ENCODE measurements around the gene S100B.

DNA sequence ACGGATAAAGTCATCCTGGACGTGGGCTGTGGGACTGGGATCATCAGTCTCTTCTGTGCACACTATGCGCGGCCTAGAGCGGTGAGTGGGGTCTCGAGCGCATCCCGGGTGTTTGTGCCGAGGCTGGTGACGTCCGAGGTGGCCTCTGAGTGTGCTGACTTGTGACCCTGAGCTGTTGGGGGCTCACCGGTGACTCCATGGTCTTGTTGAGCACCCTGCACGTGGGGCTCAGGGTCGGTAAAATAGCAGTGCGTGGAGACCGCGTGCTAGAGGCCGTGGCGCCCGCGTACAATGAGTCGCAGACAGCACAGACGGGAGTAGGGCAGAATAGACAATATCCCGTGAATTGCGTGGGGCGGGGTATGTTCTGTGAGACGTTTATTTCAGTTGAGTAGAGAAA, 43.7 kb upstream of the S100B start:
- TF ChIP-seq EZH2 (IDR thresholded peaks at IDR 0.05; ENCODE audit: borderline replicate concordance, insufficient read depth, low read depth, low read length, poor library complexity, severe bottlenecking): no peak
- TF ChIP-seq, protein P1, sequence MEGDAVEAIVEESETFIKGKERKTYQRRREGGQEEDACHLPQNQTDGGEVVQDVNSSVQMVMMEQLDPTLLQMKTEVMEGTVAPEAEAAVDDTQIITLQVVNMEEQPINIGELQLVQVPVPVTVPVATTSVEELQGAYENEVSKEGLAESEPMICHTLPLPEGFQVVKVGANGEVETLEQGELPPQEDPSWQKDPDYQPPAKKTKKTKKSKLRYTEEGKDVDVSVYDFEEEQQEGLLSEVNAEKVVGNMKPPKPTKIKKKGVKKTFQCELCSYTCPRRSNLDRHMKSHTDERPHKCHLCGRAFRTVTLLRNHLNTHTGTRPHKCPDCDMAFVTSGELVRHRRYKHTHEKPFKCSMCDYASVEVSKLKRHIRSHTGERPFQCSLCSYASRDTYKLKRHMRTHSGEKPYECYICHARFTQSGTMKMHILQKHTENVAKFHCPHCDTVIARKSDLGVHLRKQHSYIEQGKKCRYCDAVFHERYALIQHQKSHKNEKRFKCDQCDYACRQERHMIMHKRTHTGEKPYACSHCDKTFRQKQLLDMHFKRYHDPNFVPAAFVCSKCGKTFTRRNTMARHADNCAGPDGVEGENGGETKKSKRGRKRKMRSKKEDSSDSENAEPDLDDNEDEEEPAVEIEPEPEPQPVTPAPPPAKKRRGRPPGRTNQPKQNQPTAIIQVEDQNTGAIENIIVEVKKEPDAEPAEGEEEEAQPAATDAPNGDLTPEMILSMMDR (IDR thresholded peaks at IDR 0.05): no peak

Measured in B cell (primary cell).